GM19099 (cell line): Measurements from ENCODE around the gene YTHDC2.

ENCODE experiments used
- POLR2A ChIP-seq: IDR thresholded peaks from 3 replicates; pipeline ENCODE4 v1.6.1; 2011; ENCODE audit warnings: low read depth; ENCODE audit not compliant: insufficient read length; ENCODE audit errors: extremely low read depth

The YTHDC2 gene

DNA sequence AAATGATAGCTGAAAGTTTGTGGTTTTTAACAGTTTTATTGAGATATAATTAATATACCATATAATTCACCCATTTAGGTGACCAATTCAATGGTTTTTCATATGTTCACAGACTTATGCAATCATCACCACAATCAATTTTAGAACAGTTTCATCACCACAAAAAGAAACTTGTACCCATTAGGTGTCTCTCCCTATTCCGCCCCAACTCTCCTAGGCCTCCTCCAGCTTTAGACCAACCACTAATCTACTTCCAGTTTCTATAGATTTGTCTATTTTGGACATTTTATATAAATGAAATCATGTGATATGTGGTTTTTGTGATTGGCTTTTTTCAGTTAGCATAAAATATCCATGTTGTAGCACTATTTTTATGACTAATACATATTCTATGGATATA, 38.6 kb downstream of the YTHDC2 start:
- no peak for TF ChIP-seq POLR2A

DNA sequence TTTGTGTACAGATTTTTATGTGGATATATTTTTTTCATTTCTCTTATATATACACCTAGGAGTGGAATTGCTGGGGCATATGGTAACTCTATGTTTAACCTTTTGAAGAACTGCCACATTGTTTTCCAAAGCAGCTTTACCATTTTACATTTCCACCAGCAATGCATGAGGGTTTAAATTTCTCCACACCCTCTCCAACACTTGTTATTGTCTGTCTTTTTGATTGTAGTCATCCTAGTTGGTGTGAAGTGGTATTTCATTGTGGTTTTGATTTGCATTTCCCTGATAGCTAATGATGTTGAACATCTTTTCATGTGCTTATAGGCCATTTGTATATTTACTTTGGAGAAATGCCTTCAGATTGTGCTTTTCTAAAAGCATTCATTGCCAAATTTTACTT, 39.1 kb downstream of the YTHDC2 start:
- no peak for TF ChIP-seq POLR2A

DNA sequence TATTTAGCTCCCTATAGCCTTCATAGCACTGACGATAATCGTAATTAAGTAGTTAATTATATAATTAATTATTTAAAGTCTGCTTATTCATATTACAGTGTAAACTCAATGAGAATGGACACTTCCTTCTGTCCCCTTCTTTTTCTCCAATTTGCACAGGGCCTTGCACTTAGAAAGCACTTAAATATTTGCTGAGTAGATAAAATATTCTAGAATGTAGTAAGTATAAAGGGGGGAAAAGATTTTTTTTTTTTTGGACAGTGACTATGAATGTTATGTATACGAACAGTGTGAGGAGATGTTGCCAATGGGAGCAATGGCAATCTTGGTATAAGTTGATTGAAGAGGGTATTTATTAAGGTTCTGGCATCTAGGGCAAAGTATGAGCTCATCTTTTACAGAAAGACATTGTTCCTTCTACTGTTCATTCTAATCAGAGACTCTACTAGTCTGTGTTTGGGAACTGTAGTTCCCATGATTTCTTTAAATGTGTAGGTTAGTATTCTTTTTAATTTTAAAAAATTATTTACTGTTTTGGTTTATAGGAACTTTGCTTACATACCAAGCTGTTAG, 49.4 kb downstream of the YTHDC2 start:
- no peak for TF ChIP-seq POLR2A

DNA sequence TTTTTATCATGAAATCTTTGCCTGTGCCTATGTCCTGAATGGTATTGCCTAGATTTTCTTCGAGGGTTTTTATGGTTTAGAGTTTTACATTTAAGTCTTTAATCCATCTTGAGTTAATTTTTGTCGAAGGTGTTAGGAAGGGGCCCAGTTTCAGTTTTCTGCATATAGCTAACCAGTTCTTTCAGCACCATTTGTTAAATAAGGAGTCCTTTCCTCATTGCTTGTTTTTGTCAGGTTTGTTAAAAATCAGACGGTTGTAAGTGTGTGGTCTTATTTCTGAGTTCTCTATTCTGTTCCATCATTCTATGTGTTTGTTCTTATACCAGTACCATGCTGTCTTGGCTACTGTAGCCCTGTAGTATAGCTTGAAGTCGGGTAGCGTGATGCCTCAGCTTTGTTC, 55.9 kb downstream of the YTHDC2 start:
- no peak for TF ChIP-seq POLR2A

DNA sequence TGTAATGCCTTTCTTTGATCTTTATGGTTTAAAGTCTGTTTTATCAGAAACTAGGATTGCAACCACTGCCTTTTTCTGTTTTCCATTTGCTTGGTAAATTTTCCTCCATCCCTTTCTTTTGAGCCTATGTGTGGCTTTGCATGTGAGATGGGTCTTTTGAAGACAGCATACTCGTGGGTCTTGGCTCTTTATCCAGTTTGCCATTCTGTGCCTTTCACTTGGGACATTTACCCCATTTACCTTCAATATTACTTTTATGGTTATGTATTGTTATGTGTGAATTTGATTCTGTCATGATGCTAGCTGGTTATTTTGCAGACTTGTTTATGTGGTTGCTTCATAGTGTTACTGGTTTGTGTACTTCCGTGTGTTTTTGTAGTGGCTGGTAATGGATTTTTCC, 59.2 kb downstream of the YTHDC2 start:
- TF ChIP-seq POLR2A: no peak

DNA sequence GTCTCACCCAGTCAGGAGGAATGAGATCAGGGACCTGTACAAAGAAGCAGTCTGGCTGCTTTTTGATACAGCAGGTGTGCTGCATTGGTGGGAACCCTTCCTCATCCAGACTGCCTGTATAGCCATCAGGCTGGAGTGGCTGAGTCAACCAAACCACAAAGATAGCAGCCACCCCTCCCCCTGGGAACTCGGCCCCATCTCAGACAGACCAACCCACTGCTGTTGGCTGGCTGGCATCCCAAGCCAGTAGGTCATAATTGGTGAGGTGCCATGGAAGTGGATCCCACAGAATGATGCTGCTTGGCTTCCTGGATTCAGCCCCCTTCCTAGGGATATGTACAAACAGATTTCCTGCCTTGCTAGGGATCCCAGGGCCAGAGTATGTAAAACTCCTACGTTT, 60.9 kb downstream of the YTHDC2 start:
- no peak for TF ChIP-seq POLR2A

DNA sequence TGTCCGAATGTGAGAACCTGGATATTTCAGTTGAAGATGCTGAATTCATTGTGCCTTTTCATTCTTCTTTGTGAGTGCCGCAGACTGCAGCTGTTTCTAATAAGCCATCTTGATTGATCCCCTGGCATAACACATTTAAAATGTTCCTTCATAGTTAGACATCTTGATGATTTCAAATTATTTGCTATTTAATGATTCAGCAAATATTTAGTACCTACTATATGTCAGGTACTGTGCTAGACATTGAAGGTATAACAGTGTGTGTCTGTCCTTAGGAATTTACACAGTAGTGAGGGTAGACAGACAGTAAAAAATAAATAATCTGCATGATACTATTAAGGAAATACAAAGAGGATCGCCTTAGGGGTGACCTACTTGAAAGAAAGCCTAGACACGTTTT, 61.6 kb downstream of the YTHDC2 start:
- TF ChIP-seq POLR2A: no peak

DNA sequence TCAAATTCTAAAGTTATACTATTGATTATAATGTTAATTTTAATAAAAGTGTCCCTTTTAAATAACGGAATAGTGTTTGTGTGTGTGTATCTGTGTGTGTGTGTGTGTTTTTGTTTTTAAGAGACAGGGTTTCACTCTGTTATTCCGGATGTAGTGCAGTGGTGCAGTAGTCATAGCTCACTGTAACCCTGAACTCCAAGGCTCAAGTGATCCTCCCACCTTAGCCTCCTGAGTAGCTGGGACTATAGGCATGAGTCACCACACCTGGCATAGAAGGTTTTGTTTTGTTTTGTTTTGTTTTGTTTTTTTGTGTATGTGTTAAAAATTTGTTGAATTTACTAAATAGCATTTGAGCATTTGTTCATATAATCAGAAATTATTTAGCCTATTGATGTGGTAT, 64.6 kb downstream of the YTHDC2 start:
- no peak for TF ChIP-seq POLR2A

DNA sequence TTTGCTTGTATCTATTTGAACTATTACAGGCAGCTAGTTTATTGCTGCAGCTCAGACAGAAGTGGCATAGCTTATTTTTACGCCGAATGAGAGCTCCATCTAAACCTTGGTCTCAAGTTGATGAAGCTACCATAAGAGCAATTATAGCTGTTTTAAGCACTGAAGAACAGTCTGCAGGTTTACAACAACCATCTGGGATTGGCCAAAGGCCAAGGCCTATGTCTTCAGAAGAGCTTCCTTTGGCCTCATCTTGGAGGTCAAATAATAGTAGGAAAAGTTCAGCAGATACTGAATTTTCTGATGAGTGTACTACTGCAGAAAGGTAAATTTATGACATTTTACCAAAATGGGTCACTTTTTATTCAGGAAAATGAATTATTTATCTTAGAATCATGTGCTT, 67.9 kb downstream of the YTHDC2 start:
- TF ChIP-seq POLR2A: no peak

DNA sequence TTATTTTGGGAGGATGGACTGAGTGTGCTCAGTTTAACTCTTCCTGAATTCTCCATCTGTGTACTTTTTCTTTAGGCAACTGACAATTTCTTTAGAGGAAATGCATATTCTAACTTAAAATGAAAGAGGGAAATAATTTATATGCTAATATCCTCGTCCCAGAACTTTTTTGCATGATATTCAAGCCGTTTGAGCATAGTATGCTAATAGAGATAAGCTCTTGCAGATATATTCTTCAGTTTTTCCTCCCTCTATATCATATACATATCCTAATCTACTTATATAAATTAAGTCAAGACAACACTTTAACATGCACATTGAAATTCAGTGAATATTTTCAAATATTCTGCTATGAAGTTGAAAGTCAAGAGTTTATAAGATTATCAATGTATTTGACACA, 84.7 kb downstream of the YTHDC2 start:
- TF ChIP-seq POLR2A: no peak

DNA sequence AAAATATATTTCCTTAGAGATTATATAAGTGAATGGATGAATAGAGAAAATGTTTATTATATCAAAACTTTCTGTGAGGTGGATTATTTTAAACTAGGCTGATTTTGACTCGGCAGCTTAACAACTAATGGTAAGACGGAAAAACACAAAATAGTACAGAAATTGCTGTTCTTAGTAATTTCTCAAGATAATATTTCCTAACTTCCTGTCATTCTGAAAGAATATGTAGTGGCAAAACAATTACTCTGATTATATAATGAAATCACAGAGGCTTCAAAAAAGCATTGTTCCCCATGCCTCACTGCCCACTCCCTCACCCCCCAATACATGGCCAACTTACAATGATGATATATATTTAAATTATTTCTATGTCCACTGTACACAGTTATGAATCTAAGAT, 85.4 kb downstream of the YTHDC2 start:
- no peak for TF ChIP-seq POLR2A

DNA sequence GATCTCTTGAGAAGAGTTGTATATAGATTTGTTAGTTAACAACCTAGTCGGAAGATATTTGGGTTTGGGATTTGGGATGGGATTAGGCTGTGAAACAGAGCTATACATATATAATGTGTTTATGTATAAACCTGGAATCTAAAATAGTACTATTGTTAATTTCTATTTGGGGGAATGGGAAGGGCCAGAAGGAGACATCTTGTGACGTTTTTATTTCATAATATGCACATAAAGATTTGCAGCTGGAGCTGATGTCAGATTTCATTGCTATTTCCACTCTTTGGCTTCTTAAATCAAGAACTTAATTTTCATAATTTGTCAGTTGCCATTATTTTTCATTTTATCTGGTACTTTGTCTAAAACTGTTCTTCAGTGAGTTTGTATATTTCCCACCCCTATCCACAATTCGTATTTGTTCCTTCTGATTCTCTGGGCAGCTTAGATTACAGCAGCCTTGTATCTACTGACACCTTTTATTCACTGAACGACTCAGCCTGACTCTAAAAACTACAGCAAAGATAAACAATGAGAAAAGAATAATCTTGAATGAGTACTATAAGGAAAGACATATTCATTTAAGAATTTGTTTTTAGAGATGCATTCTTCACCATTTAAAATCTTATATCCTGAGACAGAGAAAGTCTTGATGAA, 86.9 kb downstream of the YTHDC2 start:
- no peak for TF ChIP-seq POLR2A

DNA sequence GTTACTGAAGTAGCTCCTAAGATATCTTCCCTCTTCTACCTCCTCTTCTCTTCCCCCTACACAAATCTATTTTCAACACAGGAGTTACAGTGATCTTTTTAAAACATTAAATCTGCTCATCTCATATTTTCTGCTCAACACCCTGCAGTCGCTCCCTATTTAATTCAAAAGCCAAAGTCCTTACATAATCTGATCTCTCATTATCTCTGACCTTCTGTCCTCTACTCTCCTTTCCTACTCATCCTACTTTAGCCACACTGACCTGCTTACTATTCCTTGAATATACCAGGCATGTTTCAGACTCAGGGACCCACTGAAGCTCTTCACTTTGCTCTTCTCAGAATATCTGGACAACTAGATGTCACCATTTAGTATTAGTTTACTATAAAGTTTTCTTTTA, 87.9 kb downstream of the YTHDC2 start:
- TF ChIP-seq POLR2A: no peak

DNA sequence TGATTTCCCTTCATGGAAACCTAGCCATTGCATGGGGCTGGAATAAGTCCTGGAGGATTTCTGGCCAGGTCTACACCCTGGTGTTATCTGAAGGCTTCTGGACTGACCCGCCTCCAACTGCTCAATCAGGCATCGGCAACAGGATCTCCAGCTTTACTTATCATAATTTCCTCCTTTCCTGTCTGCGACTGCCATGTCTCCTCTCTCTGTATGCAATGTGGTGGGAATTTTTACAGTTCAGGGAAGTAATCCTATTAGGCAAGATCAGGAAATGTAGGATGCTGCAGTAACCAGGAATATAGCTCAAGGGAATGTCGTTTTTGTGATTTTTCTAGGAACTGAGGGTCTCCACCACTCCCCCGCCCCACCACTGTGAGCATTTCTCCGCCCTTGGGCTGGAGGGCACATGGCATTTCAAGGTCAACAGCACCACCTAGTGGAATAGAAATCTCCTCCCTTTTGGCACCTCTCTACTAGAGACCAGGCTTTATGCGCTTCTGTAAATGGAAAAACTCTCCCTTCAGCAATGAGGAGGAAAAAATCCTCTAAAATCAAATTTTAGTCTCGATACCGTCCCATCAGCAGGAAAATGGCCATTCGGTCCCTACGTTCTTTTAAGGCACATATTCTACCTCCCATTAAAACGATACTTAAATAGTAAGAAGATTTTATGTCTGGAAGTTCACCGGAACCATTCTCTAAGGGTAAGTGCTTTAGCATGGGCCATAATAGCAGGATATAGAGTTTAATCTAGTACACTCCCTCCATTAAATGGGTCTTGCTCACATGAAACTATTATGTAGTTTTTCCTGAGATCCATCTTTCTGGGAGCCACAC, 93.0 kb downstream of the YTHDC2 start:
- TF ChIP-seq POLR2A: no peak

DNA sequence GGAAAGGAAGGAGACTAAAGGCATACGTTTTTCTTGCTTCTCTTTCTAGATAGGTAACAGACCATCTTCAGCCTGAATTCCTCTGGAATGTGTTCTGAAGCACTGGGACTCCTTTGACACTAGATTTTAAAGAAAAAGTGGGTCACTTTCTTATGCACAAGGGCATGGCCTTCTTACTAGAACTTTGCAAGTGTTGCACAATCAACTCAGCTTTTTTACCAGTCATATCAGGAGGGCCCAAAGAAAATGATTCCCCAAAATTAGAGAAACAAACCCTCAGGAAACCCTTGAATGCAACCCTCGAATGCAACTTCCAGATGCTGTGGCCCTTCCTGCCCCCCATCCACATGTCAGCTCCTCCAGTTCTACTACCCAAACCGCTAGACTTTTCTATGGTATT, 93.9 kb downstream of the YTHDC2 start:
- TF ChIP-seq POLR2A: no peak

DNA sequence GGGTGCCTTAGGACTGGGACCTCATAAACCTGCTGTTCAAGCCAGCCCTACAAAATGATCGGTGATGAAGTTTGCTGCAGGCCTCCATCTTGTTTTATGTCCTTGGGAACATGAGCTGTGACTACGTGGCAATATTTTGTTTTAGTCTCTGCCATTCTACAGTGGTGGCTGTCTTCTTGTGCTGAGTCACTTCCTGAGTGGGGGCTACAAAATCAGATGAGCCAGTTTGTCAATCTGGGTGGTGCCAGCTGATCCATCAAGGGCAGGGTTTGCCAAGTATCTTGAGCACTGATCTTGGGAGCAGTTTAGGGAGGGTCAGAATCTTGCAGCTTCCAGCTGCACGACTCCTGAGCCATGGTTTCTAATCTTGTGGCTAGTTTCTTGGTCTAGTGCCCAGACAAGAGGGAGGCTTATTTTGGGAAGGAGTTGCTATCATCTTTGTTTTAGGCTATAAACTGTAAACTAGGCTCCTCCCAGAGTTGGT, 94.7 kb downstream of the YTHDC2 start:
- no peak for TF ChIP-seq POLR2A
